Measurements from ENCODE around the gene ZNF281.

GRCh38 chr1:200415227-200415626, 5.4 kb upstream of the ZNF281 start:
- TF ChIP-seq L3MBTL2 (conservative IDR thresholded peaks at IDR 0.05) = no peak
- no peak for TF ChIP-seq ZNF384 (IDR thresholded peaks at IDR 0.05)
- no peak for TF ChIP-seq PKNOX1 (IDR thresholded peaks at IDR 0.05)
- no peak for TF ChIP-seq ELF4 (IDR thresholded peaks at IDR 0.05)
- TF ChIP-seq SUZ12 (IDR thresholded peaks at IDR 0.05) = no peak
- no peak for TF ChIP-seq FOXM1 (IDR thresholded peaks at IDR 0.05; ENCODE audit: borderline replicate concordance)
- TF ChIP-seq SP1 (IDR thresholded peaks at IDR 0.05) = no peak

All from HEK293T (cell line).